GM21423 (cell line): ENCODE results near the gene PHLDA2.
"Not testable (repeated sequence)": the region's sequence is repeated elsewhere in the genome, so short reads cannot be mapped to it uniquely, and the experiment has no call there.

Experiments
- ATAC-seq: cut with Tn5 transposase; IDR thresholded peaks from one replicate; pipeline ENCODE4 v1.9.1; 2021; ENCODE audit warnings: mild to moderate bottlenecking, moderate library complexity; ENCODE audit not compliant: unreplicated experiment

Gene PHLDA2

GRCh38 chr11:2915473-2915872 is 13.7 kb downstream of the PHLDA2 start:
- no peak for ATAC-seq

GRCh38 chr11:2914455-2915195 is 14.6 kb downstream of the PHLDA2 start:
- ATAC-seq: no peak

DNA sequence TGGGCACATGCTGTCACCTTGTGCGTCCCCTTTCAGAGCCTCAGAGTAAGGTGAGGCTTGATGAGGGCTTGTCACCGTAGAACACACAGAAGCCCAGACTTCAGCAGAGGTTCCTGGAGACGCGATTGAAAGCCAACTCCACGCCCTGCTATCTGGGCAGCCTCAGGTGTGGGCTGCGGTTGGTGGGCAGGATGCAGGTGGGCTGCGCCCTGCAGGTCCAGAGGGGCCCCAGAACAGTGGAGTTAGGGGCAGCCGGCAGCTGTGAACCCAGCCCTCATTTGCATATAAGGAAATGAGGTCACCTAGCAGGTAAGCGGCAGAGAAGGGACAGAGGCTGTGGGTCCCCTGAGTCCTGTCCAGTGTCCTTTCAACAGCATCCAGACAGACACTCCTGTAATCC is 15.4 kb downstream of the PHLDA2 start:
- no peak for ATAC-seq

- no peak for ATAC-seq
Measured at GRCh38 chr11:2913019-2913431, 16.2 kb downstream of the PHLDA2 start.

DNA sequence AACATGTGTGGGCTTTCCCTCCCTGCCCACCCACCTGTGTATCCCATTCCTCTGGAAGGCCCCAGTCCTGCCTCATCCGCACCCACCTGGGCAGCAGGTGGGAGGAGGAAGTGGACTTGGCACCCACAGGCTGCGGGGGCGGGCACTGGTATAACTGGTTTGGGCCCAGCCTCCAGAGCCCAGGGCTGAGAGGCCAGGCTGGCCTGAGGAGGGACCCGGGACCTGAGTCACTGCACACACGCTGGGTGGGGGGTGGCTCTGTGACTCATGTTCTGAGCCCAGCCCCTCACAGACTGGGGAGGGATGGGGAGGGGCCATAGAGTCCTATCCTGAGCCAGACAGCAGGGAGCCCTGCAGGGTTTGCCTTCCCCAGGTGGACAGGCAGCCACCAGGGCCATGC is 16.7 kb downstream of the PHLDA2 start:
- no peak for ATAC-seq

GRCh38 chr11:2911785-2912391 is 17.3 kb downstream of the PHLDA2 start:
- no peak for ATAC-seq

DNA sequence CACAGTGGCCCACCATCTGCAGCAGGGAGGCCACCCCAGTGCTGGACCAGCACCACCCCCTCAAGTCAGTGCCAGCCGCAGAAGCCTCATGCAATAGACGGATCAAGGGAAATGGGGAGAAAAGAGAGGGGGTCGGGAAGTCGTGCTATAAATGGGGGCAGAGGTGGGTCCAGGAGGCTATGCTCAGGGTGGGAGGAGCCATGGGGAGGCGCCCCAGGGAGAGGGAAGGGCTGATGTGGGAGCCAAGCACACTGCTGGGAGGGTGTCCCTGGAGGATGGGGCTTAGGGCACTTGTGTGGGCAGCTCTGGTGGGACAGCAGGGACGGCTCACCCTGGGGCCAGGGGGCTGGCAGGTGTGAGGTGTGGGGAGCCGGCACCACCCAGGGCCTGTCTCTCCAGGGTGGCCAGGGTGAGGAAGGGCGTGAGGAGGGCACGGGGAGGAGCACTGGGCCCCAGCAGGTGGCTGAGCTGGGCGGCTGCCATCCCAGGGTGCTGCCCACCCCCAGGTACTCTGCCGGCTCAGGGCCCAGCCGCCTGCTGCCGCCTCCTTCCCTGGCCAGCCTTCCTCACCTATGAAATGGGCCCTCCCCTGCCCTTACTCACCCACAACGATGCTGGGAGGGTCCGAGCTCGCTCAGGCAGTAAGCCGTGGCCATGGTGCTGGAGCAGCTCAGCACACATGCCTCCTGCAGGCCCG is 18.0 kb downstream of the PHLDA2 start:
- no peak for ATAC-seq

DNA sequence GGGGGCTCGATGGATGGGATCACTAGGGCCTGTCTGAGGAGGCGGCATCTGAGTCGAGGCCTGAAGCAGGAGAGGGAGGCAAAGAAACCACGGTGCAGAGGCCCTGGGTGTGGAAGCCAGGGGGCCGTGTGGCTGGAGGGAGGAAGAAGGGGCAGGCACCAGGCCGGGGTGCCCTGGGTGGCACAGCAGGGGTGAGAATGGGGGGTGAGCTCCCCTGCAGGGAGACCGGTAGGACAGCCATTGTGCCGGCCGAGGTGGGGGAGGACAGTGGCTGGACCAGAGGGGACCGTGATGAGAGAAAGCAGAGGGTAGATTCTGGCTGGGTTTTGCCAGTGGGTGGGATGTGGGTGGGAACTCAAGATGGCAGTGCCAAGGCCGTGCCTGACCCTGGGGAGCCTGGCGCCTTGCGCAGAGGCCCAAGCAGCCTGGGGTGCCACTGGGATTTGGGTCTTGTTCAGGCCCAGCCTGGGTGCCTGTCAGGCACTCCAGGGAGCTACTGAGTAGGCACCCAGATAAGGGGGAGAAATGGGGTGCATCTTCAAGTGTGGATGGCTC is 18.7 kb downstream of the PHLDA2 start:
- ATAC-seq: no peak

- no peak for ATAC-seq
Measured at GRCh38 chr11:2909133-2909902, 19.9 kb downstream of the PHLDA2 start.

GRCh38 chr11:2908130-2908529 is 21.1 kb downstream of the PHLDA2 start:
- ATAC-seq: no peak

GRCh38 chr11:2905299-2905698 is 23.9 kb downstream of the PHLDA2 start:
- ATAC-seq: not testable (repeated sequence)

DNA sequence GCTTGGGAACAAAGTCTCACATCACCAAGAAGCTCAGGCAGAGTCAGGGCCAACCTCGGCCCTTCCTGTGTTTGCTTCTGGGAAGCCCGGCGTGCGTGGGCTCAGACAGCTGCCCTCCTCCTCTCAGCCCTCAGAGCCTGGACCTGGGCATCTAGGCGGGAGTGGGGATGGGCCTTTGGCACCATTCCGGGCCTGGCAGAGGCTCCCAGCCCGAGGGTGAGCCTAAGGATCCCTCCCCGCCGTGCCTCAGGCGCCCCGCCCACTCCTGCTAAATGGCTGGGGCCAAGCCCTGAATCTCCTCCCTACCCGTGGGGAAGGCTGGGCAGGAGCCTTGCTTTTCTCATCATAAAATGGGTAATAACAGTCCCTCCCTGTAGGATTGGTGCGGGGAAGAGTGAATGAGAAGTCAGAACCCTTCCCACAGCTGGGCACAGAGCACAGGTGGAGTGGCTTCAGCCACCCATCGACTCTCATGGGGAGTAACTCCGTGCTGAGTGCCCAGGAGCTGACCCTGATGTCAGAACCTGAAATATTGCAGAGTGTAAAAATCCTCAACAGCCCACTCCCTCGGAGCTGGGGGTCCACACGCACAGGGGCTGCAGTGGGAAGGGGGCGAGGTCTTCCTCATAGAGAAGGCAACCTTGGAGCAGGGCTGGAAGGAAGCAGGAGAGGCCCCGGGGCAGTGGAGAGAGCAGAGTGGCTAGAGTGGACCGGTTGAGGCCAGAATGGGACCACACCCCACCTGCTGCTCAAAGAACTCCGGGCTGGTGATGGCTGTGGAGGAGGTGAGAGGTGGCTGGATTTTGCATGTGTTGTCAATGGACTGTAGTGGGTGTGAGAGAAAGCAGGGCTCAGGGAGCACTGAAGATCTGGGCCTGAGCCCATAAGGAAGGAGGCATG is 24.8 kb downstream of the PHLDA2 start:
- no peak for ATAC-seq

DNA sequence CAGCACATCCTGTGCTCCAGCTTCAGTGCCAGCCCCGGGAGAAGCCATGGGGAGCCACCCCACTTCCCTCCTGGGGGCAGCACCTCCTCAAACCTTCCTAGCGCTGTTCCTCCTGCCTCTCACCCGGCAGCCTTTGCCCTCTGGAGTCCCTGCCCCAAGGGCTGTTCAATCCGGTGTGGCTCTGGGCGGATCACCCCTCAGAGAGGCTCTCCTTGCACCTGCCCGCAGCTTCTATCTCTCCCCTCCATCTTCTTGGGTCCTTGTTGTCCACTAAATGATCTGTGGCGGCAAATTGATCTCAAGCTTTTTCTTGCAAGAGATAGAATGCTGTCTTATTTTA is 25.6 kb downstream of the PHLDA2 start:
- ATAC-seq: no peak

GRCh38 chr11:2902784-2903671 is 26.2 kb downstream of the PHLDA2 start:
- ATAC-seq: no peak

DNA sequence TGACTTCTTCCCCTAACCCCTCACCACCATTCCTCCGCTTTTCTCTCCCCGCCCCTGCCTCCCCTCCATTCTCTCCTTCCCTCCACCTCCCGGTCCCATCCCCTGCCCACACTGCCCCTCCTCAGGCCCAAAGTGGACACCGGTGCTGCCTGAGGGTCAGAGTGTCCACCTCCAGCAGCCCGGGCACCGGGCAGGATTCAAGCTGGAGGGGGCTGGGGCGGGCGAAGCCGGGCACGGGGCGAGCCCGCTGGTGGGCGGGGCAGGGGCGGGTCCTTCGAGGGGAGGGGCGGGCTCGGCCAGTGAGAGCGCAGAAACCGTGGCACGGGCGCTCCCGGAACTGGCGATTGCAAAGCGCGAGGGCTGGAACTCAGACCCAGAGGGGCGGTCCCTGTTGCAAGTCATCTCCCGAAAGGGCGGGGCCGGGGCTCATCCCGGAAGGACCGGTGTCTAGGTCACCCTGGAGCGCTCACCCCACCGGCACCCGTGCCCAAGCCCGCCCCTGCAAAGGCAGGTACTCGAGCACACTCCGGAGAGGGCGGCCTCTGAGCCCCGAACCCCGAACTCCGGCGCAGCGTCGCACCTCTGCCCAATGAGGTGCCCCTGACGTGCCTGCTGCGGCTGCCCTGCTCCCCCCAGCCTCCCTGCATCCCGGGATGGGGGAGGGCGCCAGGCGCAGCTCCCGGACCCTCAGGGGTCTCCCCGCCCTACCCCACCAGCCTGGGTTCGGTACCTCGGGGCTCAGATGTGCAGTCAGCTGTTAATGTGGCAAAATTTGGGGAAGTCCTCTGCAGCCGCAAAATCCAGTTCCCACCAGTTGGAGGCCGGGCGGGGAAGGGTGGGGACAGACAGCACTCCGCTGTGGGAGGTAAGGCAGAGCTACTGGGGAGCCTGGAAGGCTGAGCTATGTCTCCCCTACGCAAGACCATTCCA is 27.1 kb downstream of the PHLDA2 start:
- peak; percentile 91 for ATAC-seq

DNA sequence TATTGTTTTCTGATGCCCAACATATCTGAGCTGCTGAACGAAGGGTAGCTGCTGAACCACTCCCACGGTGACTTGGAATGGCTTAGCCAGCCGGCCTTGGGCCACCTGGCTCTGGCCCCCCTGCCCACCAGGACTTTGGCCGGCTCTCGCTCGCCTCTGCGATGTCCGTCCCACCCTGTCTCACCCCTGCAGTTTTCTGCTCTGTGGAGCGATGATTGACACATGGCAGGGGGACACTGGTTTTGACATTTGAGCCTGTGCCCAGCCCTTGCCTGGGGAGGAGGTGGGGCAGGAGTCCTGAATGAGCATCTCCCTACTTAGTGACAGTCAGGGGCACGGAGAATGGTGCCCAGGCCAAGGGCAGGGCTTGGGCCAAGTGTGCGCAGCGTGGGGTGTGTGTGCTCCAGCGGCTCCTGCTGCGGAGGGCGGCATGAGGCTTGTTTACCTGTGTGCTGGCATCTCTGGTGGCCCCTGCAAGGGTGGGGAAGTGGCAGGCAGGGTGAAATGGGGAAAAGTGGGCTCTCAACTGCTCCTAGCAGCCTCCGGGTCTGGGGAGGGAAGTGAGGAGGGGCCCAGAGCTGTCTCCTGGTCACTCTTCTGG is 27.9 kb downstream of the PHLDA2 start:
- no peak for ATAC-seq

DNA sequence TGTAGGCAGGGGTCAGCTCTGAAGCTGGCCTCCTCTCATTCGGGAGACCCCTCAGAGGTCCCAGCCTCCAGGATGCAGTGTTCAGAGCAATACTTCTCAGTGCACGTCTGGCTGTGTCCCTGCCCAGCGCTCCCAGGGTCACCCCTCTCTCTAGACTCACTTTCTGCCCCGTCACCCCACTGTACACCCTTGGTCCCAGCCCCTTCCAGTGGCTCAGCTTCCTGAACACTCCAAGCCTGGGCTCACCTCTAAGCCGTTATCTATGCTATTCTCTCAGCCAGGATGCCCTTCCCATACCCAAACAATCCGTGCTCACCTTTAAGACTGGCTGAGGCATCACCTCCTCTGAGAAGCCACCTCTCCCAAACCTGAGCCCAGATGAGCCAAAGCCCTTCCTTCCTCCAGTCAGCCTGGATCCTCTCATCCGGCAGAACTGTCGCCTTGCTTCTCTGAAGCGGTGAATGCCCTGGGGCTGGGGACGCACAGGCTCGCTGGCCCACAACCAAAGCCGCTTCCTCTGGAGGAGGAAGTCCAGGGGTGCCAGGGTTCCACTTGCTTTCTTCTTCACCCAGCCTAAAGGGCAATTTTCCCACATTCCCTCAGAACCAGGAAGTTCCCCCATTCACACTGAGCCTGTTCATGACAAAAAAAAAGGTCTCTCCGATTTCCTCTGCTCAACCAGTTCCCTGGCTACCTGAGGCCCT is 30.0 kb downstream of the PHLDA2 start:
- ATAC-seq: no peak
